GM19238 (cell line): Measurements from ENCODE around the gene POU3F2.

Experiments used
- DNase-seq: peaks from one replicate; pipeline ENCODE4 v3.0.0; 2011; ENCODE audit warnings: low spot score; ENCODE audit not compliant: insufficient read length

Gene POU3F2

GRCh38 chr6:98834060-98835031, at the start of gene POU3F2:
POU3F2 (plus strand) TSS chr6:98834574; CDS start chr6:98834874, 300 bp downstream.
- DNase-seq: peak; percentile 75

GRCh38 chr6:98787435-98787834, 46.9 kb upstream of the POU3F2 start:
- no peak for DNase-seq

- no peak for DNase-seq
Observed at GRCh38 chr6:98787961-98788360, 46.4 kb upstream of the POU3F2 start.

GRCh38 chr6:98794307-98794842, 40.0 kb upstream of the POU3F2 start:
- no peak for DNase-seq

GRCh38 chr6:98797217-98797994, 37.0 kb upstream of the POU3F2 start:
- DNase-seq: no peak

- DNase-seq: no peak
Observed at GRCh38 chr6:98800866-98801265, 33.5 kb upstream of the POU3F2 start.

GRCh38 chr6:98808541-98809210, 25.7 kb upstream of the POU3F2 start:
- no peak for DNase-seq

GRCh38 chr6:98812220-98812619, 22.2 kb upstream of the POU3F2 start:
- DNase-seq: no peak

GRCh38 chr6:98816799-98817198, 17.6 kb upstream of the POU3F2 start:
- no peak for DNase-seq

GRCh38 chr6:98821756-98822405, 12.5 kb upstream of the POU3F2 start:
- no peak for DNase-seq

- no peak for DNase-seq
Observed at GRCh38 chr6:98823428-98824161, 10.8 kb upstream of the POU3F2 start.

GRCh38 chr6:98824162-98824901, 10.0 kb upstream of the POU3F2 start:
- DNase-seq: no peak

GRCh38 chr6:98824902-98825599, 9.3 kb upstream of the POU3F2 start:
- no peak for DNase-seq

- DNase-seq: no peak
Observed at GRCh38 chr6:98825600-98826230, 8.7 kb upstream of the POU3F2 start.

GRCh38 chr6:98827295-98828159, 6.8 kb upstream of the POU3F2 start:
- DNase-seq: no peak

GRCh38 chr6:98828211-98828788, 6.1 kb upstream of the POU3F2 start:
- DNase-seq: no peak

- DNase-seq: no peak
Observed at GRCh38 chr6:98828941-98829411, 5.4 kb upstream of the POU3F2 start.
